Stimulated activated CD4-positive, alpha-beta T cell treated with anti-CD3 and anti-CD28 coated beads, Interleukin-1b, Interleukin-23, amount 100 ng/mL, for 4 hours (primary cell): Measurements from ENCODE around the gene SDS.

ENCODE experiments used
- DNase-seq, 2 donors: peaks; one replicate each; pipeline ENCODE4 v3.0.0-alpha.2; 2020; ENCODE audit warnings: low read depth in 2 of 2

Gene SDS

DNA sequence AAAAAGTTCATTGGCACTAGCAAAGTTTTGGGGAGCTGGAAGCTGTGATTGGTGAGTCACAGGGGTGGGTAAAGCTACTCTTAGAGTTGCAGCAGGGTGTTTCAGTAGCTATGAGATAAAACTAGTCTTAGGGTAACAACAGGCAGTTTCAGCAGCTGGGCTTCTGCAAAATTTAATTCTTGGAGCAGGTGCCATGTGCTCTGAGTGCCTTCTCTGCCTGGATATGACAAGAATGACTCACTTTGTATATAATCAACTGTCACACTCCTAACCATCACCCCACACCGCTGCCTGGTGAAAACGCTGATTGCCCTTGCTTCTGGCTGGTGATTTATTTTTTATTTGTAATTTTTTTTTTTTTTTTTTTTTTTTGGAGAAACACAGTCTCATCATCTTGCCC, 55.8 kb downstream of the SDS start:
- DNase-seq: no peak

DNA sequence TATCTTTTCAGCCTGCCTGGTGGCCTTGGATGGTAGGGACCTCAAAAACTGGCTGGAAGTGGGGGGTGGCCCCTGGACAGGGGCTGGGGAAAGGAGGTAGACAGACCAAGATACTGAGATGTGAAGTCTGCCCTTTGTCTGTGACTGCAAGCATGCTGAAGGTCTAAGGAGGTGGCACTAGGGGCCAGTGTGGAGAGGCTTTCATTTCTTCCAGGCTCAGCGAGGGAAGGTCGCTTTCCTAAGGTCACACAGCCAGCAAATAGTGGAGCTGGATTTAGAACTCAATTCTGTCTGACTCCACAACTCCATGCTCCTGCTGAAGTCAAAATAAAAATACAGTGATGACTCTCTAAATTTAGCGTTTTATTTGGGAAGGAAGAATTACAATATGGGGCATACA, 56.6 kb downstream of the SDS start:
- no peak for DNase-seq

GRCh38 chr12:113346353-113346752, 57.3 kb downstream of the SDS start:
- no peak for DNase-seq

DNA sequence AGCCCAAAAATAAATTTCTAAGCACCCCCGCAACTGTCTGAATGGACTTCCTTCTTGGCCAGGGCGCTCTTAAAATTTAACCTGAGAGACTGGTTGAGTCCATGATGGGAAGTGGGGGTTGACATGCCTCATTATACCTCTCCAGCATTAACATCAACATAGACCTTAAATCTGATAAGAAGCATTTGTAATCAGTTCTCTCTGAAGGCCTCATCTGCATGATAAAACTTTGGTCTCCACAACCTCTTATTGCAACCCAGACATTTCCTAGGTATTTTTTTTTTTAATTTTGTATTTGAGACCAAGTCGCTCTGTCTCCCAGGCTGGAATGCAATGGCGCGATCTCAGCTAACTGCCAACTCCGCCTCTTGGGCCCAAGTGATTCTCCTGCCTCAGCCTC, 58.4 kb downstream of the SDS start:
- no peak for DNase-seq
